ENCODE measurements around the gene ZNF275. TPM values are rescaled to one million over a fixed set of nuclear protein-coding genes. Genes with fewer than 3 reads are reported as not detected.

ZNF275 gene
- total RNA-seq, 2 experiments from 2014 or later, result 11.5 to 13.4 TPM

DNA sequence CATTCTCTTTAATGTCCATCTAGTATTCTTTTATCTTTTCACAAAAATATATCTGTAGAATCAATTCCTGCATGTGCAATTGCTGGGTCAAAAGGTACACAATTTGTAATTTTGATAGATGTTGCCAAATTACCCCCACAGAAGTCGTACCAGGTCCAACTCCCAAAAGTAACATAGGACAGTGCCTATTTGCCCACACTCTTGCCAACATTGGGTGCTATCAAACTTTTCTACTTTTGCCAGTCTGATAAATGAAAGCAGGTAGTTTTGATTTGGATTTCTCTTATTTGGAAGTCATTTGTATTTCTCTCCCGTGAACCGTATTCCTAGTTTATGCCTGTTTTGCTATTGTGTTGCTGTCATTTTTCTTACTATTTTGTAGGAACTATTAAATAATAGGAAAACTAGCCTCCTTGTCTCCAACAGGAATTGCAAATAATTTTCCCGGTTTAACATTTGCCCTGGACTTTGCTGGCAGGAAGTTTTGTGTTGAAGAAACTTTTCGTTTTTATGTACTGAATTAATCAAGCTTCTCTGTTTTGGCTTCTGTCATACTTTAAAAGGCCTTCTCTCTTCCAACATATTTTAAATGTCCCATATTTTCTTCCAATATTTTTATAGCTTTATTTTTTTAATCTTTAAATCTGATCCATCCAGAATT lies 33.1 kb downstream of the ZNF275 start:
- Mint-ChIP-seq H3K4me3 (no peak overlapping the region), H3K27me3 (no peaks in the 10 kb centered on the region), H3K36me3 (ENCODE audit: low read depth) (no peaks in the 10 kb centered on the region), H3K4me1 (peaks cover 7% of the 10 kb centered on the region), H3K27ac (no peak overlapping the region), H3K9me3 (ENCODE audit: low read depth) (no peaks in the 10 kb centered on the region)
- DNase-seq (no peak), ATAC-seq (no peak)
- intact Hi-C loops (cut with DNase I, micrococcal nuclease), result no loop called here
- POLR2A ChIA-PET, result no interaction called here
- CTCF ChIA-PET, result no interaction called here

DNA sequence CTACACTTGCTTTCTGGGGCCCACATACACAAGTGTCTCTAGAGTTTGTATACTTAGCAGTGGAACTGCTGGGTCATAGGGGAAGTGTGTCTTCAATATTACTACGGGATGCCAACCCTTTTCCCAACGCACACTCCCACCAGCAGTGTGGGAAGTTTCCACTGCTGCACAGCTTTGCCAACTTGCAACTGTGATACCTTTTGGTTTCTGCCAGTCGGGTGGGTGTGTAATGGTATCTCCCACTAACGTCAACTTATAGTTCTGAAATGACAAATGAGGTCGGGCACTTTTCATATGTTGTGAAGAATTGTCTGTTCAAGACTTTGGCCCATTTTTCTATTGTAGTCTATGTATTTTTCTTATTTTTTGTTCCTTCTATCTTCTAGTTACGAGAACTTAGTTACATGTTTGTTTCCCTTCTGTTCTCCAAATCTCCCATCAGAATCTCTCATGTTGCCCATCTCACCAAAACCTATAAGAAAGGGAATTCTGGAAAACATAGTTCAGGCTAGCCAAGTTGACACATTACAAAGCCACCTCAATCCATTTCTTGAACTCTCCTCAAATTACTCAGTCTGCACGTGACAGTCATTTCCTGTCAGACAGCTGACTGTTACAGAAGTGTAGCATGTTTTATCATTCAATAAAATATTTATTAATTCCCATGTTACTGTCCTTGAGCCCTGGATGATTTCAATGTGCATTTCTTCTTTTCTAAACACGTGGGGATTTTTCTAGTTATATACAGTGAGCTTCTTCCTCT lies 36.5 kb downstream of the ZNF275 start:
- H3K36me3 Mint-ChIP-seq (ENCODE audit: low read depth), result no peaks in the 10 kb centered on the region
- CTCF ChIA-PET, result no interaction called here
- DNase-seq (peak; percentile 15), ATAC-seq (peak; percentile 44)
- no peaks in the 10 kb centered on the region for H3K27me3 Mint-ChIP-seq
- intact Hi-C loops (cut with DNase I, micrococcal nuclease), result no loop called here
- POLR2A ChIA-PET, result no interaction called here
- no peak overlapping the region for H3K4me3 Mint-ChIP-seq
- H3K4me1 Mint-ChIP-seq, result peaks cover 7% of the 10 kb centered on the region
- no peaks in the 10 kb centered on the region for H3K9me3 Mint-ChIP-seq (ENCODE audit: low read depth)
- H3K27ac Mint-ChIP-seq, result no peak overlapping the region

DNA sequence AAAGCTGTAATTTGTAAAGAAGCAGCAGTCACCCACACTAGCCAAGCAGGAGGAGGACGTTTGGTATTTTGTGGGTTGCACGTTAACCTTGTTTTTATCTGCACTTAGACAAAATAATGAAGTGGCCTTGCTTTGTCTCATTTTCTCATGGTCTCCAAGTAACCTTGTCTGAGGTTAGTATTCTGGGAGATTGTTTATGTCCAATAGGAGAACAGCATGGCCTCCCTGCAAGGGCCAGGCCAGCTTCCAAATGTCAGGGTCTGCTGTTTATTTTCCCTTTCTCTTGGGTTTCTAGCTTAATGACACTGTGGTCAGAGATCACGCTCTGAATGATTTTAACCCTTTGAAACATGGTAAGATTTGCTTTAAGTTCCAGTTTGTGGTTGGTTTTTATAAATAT lies 37.3 kb downstream of the ZNF275 start:
- Mint-ChIP-seq H3K27ac (no peak overlapping the region), H3K36me3 (ENCODE audit: low read depth) (no peaks in the 10 kb centered on the region), H3K4me1 (peaks cover 7% of the 10 kb centered on the region), H3K4me3 (no peak overlapping the region), H3K9me3 (ENCODE audit: low read depth) (no peaks in the 10 kb centered on the region), H3K27me3 (no peaks in the 10 kb centered on the region)
- ChIA-PET POLR2A (no interaction called here), CTCF (no interaction called here)
- DNase-seq (no peak), ATAC-seq (no peak)
- intact Hi-C loops (cut with DNase I, micrococcal nuclease), result no loop called here

DNA sequence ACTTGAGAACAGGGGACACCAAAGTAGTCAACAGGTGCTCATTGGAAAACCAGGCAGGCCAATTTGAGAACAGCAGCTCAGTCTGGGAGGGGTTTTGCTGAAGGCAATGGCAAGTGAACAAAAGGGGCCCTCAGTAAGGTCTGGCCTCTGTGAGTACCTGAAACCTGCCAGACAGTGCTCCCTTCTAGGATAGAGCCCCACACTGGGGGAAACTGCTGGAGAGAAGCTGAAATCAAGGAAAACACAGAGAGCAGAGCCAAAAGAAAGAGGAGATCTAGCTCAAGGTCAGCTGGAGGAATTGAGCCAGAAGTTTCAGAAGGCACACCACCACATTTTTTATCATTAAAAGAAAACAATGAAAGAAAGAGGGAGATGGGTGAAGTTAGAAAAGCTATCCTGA lies 39.0 kb downstream of the ZNF275 start:
- H3K27ac Mint-ChIP-seq, result no peak overlapping the region
- H3K9me3 Mint-ChIP-seq (ENCODE audit: low read depth), result no peaks in the 10 kb centered on the region
- POLR2A ChIA-PET, result no interaction called here
- no peak for DNase-seq
- ATAC-seq, result no peak
- no peak overlapping the region for H3K4me3 Mint-ChIP-seq
- no peaks in the 10 kb centered on the region for H3K36me3 Mint-ChIP-seq (ENCODE audit: low read depth)
- intact Hi-C loops (cut with DNase I, micrococcal nuclease), result no loop called here
- H3K27me3 Mint-ChIP-seq, result no peaks in the 10 kb centered on the region
- H3K4me1 Mint-ChIP-seq, result peaks cover 7% of the 10 kb centered on the region
- CTCF ChIA-PET, result no interaction called here

DNA sequence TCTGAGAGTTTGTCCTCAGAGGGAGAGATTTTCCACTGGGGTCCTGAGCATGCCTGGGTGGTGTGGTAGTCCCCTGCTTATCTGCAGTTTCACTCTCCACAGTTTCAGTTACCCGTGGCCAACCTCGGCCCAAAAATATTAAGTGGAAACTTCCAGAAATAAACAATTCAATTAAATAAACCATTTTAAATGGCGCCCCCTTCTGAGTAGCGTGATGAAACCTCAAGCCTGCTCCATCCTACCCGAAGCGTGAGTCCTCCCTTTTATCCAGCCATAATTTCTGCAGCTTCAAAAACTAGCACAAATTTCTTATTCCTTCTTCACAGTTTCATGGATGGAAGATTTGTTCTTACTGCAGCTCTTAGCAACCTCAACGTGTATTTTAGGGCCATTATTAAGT lies 40.5 kb downstream of the ZNF275 start:
- H3K36me3 Mint-ChIP-seq (ENCODE audit: low read depth), result no peaks in the 10 kb centered on the region
- ATAC-seq (no peak), DNase-seq (no peak)
- POLR2A ChIA-PET, result no interaction called here
- no peak overlapping the region for H3K4me3 Mint-ChIP-seq
- H3K27me3 Mint-ChIP-seq, result no peaks in the 10 kb centered on the region
- no peak overlapping the region for H3K27ac Mint-ChIP-seq
- intact Hi-C loops (cut with DNase I, micrococcal nuclease), result no loop called here
- no peaks in the 10 kb centered on the region for H3K9me3 Mint-ChIP-seq (ENCODE audit: low read depth)
- CTCF ChIA-PET, result no interaction called here
- H3K4me1 Mint-ChIP-seq, result peaks cover 7% of the 10 kb centered on the region

DNA sequence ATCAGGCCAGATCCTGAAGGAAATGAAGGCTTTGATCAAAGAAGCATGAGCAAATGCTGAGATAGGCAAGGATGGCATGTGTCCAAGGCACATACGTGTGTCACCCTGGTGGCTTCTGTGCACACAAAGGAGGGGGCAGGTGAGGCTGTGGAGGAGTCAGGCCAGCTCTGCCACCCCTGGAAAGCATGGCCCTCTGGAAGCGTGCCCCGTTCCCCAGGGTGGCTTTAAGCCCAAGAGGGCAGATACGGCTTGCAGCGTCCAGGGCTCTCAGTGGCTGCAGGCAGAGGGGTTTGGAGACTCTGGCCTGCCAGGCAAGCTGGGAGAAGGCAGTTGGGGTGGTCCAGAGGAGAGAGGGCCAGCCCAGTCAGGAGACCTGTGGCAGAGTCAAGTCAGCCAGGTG lies 41.6 kb downstream of the ZNF275 start:
- Mint-ChIP-seq H3K27me3 (no peaks in the 10 kb centered on the region), H3K36me3 (ENCODE audit: low read depth) (no peaks in the 10 kb centered on the region), H3K4me1 (peaks cover 5% of the 10 kb centered on the region), H3K27ac (no peak overlapping the region), H3K9me3 (ENCODE audit: low read depth) (no peaks in the 10 kb centered on the region), H3K4me3 (no peak overlapping the region)
- no peak for ATAC-seq
- POLR2A ChIA-PET, result no interaction called here
- CTCF ChIA-PET, result no interaction called here
- DNase-seq, result no peak
- intact Hi-C loops (cut with DNase I, micrococcal nuclease), result no loop called here

DNA sequence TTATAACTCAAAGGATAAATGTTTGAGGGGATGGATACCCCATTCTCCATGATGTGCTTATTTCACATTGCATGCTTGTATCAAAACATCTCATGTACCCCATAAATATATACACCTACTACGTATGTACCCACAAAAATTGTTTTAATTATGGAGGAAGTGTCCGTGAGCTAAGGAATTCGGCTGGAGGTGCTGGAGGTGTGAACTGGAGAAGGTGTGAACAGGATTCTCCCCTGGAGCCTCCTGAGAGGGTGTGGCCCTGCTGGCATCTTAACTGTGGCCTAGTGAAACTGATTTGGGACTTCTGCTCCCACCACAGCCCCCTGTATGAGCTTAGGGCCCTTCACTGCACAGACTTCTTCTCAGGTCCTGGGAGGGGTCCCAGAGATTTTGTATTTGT lies 43.8 kb downstream of the ZNF275 start:
- no peaks in the 10 kb centered on the region for H3K27me3 Mint-ChIP-seq
- no peaks in the 10 kb centered on the region for H3K4me1 Mint-ChIP-seq
- ChIA-PET POLR2A (no interaction called here), CTCF (no interaction called here)
- no peaks in the 10 kb centered on the region for H3K36me3 Mint-ChIP-seq (ENCODE audit: low read depth)
- ATAC-seq (no peak), DNase-seq (no peak)
- no peak overlapping the region for H3K27ac Mint-ChIP-seq
- H3K4me3 Mint-ChIP-seq, result no peak overlapping the region
- H3K9me3 Mint-ChIP-seq (ENCODE audit: low read depth), result no peaks in the 10 kb centered on the region
- intact Hi-C loops (cut with DNase I, micrococcal nuclease), result no loop called here

DNA sequence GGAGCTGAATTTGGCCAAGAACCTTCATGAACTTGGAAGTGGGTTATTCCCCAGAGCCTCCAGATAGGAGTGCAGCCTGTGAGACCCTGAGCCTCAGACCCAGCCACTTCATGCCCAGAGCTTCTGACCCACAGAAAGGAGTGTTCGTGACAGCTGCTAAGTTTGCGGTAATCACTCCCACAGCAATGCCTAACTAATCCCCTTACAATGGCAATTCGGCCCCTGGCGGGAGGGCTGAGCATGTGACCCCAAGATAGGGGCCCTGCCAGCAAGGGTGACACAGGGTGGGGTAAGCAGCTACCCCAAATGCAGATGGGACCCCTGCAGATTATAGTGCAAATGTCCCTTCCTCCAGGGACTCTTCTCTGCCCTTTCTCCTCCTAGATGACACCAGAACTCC lies 44.7 kb downstream of the ZNF275 start:
- CTCF ChIA-PET, result no interaction called here
- H3K27me3 Mint-ChIP-seq, result no peaks in the 10 kb centered on the region

DNA sequence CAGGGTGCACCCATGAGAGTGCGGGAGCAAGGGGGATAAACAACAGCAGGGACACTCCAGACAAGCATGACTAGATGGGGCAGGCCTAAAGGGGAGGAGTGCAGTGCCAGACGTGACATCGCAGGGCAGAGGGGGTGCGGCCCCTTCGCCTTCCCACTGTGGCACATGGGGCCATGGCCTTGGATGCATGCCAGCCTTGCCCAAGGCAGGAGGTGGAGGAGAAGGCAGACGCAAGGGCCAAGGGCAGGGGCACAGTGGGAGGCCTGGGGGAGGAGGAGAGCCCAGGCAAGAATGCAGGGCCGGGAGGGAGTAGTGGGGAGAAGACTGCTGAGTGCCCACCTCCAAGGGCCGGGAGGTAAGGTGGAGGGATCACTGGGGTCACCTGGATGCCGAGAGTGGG lies 45.6 kb downstream of the ZNF275 start:
- Mint-ChIP-seq H3K27ac (no peak overlapping the region), H3K9me3 (ENCODE audit: low read depth) (no peaks in the 10 kb centered on the region), H3K4me1 (no peaks in the 10 kb centered on the region), H3K4me3 (no peak overlapping the region), H3K27me3 (no peaks in the 10 kb centered on the region), H3K36me3 (ENCODE audit: low read depth) (no peaks in the 10 kb centered on the region)
- intact Hi-C loops (cut with DNase I, micrococcal nuclease), result no loop called here
- ChIA-PET CTCF (no interaction called here), POLR2A (no interaction called here)
- DNase-seq (no peak), ATAC-seq (no peak)

More for the DNA sequence above, 44.7 kb downstream of the ZNF275 start:
- ATAC-seq, result no peak
- H3K4me3 Mint-ChIP-seq, result no peak overlapping the region
- H3K27ac Mint-ChIP-seq, result no peak overlapping the region
- H3K36me3 Mint-ChIP-seq (ENCODE audit: low read depth), result no peaks in the 10 kb centered on the region
- intact Hi-C loops (cut with DNase I, micrococcal nuclease), result no loop called here
- POLR2A ChIA-PET, result no interaction called here
- H3K9me3 Mint-ChIP-seq (ENCODE audit: low read depth), result no peaks in the 10 kb centered on the region
- no peaks in the 10 kb centered on the region for H3K4me1 Mint-ChIP-seq
- DNase-seq, result no peak

DNA sequence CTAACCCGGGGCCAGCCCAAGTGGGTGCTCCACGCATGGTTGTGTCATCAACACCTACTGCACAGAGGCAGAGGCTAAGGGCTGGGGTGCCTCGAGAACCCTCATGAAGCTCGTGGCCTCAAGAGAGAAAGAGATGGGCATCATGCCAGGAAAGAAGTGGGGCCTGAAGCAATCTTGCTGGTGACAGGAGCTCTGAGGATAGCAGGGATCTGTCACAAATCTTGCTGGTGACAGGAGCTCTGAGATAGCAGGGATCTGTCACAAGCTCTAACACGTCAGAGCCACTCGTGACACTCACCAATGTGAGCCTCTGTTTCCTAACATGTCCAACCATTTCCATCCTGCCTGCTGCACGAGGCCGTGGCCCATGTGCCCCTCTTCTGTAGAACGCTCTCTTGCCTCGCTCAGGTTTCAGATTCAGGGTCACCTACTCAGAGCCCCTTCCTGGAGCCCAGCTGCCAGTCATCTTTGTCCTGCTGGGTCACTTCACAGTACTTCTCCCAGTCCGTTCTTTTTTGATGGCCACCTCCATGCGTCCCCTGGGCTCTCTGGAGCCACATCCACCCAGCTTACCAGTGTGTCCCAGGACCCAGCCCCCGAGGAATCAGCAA lies 46.1 kb downstream of the ZNF275 start:
- Mint-ChIP-seq H3K4me1 (no peaks in the 10 kb centered on the region), H3K27ac (no peak overlapping the region), H3K36me3 (ENCODE audit: low read depth) (no peaks in the 10 kb centered on the region), H3K9me3 (ENCODE audit: low read depth) (no peaks in the 10 kb centered on the region), H3K27me3 (no peaks in the 10 kb centered on the region), H3K4me3 (no peak overlapping the region)
- POLR2A ChIA-PET, result no interaction called here
- intact Hi-C loops (cut with DNase I, micrococcal nuclease), result no loop called here
- CTCF ChIA-PET, result no interaction called here
- no peak for ATAC-seq
- no peak for DNase-seq

DNA sequence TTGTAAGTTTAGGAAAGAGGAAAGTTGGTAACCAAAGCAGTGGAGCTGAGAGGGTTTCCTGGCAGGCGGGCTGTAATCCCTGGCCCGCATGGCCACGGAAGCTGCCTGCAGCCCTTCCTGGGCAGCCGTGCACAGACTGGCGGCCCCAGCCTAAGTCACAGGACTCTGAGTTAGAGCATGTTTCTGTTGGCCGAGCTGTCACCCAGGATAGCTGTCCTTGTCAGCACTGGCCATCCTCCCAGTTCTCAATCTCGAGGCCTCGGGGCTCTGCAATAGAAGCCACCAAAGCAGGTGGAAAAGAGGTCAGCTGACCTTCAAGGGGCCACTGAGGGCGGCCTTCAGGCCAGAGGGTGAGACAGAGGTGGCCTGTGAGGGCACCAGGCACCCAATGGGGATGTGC lies 46.7 kb downstream of the ZNF275 start:
- intact Hi-C loops (cut with DNase I, micrococcal nuclease), result no loop called here
- POLR2A ChIA-PET, result no interaction called here
- Mint-ChIP-seq H3K4me1 (no peaks in the 10 kb centered on the region), H3K9me3 (ENCODE audit: low read depth) (no peaks in the 10 kb centered on the region), H3K27ac (no peak overlapping the region), H3K27me3 (no peaks in the 10 kb centered on the region), H3K36me3 (ENCODE audit: low read depth) (no peaks in the 10 kb centered on the region), H3K4me3 (no peak overlapping the region)
- CTCF ChIA-PET, result interaction anchor here (0.6 kb wide), 1 partner anchor 756 kb away, joined by 3 read pairs; no protein-coding TSS in a partner anchor
- ATAC-seq (no peak), DNase-seq (no peak)
